Embryonic facial prominence (tissue), 1 donor: ENCODE data around the gene SUPT20HL1.
"Not testable (repeated sequence)": the region's sequence is repeated elsewhere in the genome, so short reads cannot be mapped to it uniquely, and the experiment has no call there.

Source experiments
- DNase-seq: peaks from one replicate; pipeline ENCODE4 v3.0.0-alpha.2; 2016; ENCODE audit errors: extremely low spot score

SUPT20HL1 gene

DNA sequence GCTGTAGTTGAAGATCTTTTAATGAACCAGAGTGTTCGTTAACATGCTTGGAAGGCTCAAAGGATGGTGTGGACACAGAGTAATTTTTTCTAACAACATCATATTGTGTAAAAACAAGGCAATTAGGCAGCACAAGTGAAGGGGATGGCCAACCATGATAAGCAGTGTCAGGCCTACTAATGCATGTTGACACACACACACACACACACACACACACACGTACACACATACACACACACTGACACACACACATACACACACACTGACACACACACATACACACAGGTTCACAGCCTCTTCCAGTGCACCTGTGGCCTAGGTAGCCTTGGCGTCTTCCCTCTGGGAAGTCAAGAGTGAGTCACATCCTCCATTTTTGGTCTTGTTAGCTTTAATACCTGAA is at the start of gene SUPT20HL1:
TSS of gene SUPT20HL1 (plus strand) at position 368 of the 400 bp plus-strand sequence. CDS start 2,122 bp downstream, outside the sequence.
- no peak for DNase-seq

DNA sequence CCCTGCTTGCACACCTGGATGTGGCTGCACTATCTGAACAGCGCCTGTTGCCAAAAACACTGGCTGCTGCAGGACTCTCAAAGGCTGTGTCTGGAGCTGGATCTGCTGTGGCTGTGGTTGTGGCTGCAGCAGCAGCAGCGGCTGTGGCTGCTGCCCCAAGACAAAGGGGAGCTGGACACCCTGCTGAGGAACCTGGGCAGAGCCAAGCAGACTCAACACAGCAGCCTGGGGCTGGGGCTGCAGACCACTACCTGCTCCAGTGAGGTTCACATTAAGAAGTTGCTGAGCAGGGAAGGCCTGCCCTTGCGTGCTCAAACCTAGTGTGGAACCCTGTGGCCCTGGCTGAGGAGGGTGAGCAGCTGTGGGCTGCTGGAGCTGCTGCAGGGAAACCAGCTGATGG is 49.5 kb upstream of the SUPT20HL1 start:
- not testable (repeated sequence) for DNase-seq

DNA sequence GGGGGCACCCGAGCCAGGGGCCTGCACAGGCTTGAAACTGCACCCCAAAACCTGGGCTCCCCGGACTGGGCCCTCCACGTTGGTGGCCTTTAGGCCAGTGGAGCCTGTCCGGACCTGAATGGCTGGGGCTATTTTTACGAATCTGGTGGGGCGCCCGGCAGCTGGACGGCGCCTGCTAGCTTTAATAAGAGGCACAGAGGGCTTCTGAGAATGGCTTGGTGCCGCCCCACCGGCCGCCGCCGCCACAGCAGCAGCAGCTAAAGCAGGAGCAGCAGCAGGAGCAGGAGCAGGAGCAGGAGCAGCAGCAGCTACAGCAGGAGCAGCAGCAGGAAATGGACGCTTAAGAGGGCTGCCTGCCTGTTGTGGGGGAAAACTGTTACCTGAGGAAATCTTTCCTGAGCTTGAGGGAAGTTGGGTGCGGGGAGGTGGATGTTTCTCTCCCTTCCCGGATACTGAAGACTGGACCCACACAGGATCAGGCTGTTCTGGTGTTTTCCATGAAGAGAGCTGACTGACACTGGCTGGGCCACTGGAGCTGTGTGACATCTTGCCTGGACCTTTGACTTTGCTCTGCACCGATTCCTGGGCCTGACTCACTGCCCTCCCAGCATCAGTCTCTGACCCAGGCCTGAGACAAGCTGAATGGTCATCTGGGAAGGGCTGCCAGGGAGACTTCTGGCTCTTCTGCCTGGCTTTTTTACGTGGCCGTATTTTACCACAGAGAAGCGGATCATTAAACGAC is 48.8 kb upstream of the SUPT20HL1 start:
- DNase-seq: not testable (repeated sequence)

DNA sequence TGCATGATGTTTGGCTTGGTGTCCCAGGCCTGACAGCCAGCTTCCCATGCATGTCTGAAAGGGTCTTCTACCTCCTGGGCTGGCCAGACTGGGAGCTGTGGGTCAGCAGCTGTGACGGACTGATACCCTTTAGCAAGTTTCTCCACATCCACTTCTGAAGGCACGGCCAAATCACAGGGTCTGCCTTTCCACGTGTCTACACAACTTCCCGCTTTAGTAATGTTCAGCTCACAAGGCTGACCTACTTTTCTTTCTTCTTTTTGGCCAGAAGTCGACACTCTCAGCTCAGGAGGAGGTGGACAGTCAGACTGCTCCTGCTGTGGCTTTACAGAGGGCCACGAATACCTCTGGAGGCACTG is 48.2 kb upstream of the SUPT20HL1 start:
- not testable (repeated sequence) for DNase-seq

DNA sequence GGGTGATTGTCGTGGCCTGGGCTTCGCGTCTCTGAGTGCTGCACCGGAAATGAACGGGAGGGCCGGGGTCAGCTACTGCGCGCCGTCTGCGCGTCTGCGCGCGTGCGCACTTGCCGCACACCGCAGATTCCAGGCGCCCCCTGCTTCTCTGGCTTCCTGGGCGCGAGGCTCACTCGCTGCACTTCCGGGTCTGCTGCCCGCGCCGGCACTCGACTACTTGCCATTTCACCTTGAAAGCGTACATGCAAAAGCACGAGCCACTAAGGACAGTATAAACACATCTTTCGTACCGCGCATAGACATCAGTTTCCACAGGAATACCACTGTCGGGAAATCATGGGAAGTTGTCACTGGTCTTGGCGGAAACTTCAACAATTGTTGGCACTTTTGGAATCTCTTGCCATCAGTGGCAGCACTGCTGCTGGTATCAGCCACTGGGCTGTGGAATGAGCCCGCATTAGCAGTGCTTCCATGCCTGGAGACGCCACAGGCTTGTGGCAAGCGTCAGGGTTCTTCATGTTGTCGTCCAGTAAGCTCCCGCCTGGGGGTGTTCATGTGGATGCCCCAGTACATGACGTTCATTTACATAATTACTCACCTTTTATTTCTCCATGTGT is 46.3 kb upstream of the SUPT20HL1 start, which contains the start of gene SUPT20HL2:
TSS of gene SUPT20HL2 (minus strand) at position 51 of the 617 bp plus-strand sequence. CDS start 754 bp downstream, outside the sequence.
- DNase-seq: no peak

DNA sequence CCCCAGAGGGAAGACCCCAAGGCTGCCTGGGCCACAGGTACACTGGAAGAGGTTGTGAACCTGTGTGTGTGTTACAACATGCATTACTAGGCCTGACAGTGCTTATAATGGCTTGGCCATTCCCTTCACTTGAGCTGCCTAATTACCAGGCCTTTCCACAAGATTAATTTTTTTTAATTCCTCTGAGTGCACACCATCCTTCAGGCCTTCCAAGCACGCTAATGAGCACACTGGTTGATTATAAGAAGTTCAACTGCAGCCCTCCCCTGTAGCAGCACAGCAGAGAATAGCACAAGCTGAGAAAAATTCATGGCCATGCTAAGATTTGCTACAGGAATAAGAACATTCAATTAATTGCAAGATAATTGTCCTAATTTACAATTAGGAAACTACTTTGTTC is 44.3 kb upstream of the SUPT20HL1 start:
- DNase-seq: no peak

DNA sequence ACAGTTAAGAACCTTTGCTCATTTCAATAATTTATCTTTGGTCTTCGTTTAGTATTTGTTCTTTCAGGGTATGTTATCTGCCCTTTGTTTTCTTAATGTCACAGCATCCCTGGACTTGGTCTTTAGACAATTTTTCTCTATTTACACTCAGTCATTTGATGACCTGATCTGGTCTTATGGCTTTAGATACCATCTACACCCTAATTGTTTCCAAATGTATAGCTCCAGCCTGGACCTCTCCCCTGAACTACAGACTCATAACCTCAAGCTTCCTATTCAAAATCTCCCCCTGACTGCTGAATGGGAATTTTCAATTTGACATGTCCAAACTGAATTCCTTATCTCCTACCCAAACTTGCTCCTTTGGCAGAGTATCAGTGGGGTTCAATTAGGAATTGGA is 42.9 kb upstream of the SUPT20HL1 start:
- no peak for DNase-seq

DNA sequence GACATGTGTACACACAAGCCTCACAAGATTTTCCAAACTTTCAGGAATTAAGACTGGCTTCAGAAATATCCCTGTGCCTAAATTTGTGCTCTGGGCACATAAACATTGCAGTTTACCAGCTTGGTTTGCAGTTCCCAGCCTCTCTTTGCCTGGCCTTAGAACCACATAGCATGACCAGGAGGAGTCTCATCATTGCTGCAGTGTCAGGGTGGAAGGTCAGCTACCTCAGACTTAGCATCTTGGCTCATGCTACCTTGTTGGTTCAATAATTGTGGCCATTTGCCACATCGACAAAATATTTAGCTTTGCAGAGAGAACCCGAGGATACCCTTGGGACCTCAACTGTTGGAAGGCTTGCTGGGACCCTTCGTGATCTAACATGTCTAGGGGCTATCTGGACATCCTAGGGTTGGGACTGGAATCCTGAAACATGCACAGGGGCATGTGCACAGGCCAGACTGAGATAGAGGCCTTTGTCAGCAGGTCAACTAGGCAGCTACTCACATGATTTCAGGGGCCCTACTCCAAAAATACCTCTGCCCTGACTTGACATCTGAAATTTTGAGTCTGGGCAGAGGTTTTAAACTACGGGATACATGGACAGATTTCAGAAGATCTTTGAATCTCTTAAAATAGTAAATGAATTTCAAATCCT is 38.6 kb upstream of the SUPT20HL1 start:
- no peak for DNase-seq

DNA sequence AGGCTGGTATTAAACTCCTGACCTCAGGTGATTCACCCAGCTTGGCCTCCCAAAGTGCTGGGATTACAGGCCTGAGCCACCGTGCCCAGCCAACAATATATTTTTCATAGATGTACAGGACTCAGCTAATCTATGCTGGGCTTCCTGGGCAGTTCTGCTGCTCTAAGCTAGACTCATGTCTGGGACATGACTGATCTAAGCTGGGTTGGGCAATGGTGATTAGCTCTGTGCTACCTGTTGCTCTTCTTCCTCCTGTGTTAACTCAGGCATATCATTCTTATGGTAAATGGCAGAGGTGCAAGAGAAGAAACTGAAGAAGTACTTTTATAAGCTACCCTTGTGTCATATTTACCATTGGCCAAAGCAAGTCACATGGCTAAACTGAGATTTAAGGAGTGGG is 35.2 kb upstream of the SUPT20HL1 start:
- DNase-seq: no peak

DNA sequence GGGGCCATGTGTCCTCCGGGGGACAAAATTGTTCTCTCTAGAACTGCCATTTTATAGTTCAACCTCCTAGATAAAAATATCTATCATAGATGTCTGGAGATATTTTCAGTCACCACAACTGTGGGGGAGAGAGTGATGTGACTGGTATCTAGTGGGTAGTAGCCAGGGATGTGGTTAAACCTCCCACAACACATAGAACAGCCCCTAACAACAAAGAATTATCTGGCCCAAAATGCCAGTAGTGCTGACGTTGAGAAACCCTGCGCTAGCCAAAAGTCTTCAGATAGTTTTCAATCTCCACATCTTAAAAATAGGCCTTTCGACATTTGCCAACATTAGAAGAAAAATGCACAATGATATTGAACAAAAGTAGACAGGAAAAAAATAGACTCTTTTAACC is 27.6 kb upstream of the SUPT20HL1 start:
- no peak for DNase-seq

DNA sequence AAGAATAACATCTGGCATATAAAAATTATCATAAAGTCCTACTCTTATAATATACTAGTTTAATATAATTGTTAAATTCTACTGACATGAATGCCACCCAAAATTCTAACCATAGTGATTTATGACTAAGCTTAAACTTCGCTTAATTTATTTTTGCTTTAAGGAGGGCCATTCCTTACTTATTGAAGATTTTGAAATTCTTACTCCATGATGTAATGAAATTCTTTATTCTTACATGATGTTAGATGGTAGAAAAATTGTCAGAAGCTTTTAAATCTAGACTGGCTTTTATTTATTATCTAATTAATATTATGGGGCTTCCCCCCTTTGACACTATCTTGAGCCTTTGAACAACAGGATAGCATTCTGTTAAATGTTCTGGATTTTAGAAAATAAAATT is 27.1 kb upstream of the SUPT20HL1 start:
- no peak for DNase-seq

DNA sequence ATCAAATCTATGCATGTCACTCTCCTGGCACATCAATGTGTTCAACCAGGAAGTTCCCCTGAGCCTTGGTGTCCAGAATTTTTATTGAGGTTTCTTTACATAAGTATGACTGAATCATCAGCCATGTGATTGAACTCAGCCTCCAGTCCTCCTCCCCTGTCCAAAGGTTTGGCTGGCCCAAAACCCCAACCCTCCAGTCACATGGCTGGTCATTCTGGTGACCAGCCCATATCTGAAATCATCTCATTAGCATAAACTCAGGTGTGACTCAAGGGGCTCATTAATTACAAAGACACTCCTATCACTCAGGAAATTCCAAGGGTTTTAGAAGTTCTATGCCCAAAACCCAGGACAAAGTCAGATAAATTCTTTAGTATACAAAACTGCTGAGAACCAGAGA is 26.0 kb upstream of the SUPT20HL1 start:
- no peak for DNase-seq

DNA sequence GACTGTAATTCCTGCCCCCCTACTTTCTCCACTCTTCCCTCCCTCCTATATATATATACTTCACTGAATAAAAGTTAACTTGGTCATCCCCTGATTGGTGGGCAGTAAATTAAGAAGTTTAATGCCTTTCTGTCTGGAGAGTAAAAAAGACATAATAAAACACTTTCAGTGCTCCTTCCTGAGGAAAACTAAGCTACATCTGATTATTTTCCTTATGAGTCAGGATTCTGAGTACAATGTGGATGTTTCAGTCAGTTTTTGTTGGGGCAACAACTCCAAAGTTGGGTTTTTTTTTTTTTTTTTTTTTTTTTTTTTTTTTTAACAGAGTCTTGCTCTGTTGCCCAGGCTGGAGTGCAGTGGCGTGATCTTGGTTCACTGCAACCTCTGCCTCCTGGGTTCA is 24.6 kb upstream of the SUPT20HL1 start:
- no peak for DNase-seq

DNA sequence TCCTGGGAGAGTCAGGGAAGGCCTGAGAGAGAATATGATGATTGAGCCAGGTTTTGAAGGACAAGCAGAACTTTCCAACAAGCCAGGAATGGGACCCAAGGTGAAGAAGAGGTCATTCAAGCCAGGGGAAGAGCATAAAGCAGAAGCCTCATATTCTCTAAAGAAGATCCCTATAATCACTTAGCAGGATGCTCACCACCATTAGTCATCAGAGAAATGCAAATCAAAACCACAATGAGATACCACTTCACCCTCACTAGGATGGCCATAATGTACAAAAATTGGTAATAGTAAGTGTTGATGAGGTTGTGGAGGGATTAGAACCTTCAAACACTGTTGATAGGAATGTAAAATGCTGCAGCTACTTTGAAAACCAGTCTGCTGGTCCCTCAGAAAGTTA is 20.5 kb upstream of the SUPT20HL1 start:
- DNase-seq: no peak

DNA sequence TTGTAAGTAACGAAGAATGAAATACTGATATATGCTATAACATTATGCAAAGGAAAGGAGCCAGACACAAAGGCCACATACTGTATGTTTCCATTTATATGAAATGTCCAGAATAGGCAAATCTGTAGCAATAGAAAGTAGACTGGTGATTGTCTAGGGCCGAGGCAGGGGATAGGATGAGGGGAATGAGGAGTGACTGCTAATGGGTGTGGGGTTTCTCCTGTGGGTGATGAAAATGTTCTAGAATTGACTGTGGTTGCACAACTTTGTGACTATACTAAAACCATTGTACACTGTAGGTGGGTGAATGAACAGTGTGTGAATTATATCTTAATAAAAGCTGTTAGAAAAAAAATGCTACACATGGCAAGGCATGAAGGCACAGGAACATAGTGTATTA is 19.9 kb upstream of the SUPT20HL1 start:
- DNase-seq: no peak

DNA sequence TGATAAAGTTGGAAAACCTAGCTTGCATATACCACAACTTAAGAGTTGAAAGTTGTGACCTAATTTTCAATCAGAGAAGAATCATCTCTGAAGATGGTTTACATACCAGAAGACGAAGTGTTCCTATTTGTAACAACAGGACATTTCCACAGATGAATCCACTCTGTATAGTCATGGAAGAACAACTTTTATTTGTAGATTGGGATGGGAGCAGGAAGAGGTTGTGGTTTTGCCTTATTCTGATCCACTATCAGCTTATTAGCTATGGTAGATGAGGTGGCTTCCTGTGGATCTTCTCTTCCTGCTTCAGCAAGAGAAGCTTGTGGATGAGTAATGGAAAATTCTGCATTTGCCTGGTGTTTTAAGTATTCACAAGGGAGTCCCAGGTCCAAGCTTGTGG is 18.6 kb upstream of the SUPT20HL1 start:
- no peak for DNase-seq

DNA sequence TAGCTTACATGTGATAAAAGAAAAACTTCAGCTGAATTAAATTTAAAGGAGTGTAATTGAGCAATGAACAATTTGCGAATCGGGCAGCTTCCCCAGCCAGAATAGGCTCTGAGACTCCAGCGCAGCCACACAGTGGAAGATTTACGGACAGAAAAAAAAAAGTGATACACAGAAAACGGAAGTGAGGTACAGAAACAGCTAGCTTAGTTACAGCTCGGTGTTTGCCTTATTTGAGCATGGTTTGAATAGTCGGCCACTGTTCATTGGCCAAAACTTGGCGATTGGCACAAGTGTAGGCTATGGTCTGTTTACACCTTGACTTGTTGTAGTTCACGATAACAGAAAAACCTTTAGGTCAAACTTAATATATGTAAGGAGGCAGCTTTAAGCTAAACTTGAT is 16.7 kb upstream of the SUPT20HL1 start:
- DNase-seq: no peak

DNA sequence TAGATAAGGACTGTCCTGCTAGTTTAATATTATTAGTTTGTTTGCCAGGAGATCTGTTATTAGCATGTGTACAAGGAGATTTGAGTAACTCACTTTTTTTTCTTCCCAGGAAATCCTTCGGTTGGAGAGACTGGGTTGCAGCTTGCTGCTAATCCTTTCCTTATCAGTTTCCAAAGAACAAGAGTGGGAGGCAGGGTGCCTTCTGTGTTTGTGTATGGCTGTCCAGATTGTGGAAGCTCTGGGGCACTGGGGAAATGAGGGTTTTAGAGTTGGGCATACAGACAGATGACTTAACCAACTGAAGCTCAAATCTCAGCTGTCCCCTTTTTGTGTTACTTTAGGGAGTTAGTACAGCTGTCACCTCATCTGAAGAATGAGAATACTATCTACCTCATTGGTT is 12.6 kb upstream of the SUPT20HL1 start:
- DNase-seq: no peak

DNA sequence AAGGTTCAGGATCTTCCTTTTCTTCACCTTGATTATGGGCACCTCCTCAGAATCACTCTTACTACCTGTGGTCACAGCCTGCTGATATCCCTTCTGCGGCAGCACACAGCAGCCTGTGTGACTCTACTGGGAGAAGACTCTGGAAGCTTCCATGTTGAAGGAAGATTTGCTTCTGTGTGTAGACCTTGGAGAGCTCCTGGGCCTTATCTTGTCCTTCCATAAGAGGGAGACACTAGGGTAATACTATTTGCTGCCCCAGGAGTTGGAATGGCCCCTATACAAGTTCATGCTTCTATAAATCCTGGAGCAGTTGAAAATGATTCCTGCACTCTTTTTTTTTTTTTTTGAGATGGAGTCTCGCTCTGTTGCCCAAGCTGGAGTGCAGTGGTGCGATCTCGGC is 10.2 kb upstream of the SUPT20HL1 start:
- no peak for DNase-seq

DNA sequence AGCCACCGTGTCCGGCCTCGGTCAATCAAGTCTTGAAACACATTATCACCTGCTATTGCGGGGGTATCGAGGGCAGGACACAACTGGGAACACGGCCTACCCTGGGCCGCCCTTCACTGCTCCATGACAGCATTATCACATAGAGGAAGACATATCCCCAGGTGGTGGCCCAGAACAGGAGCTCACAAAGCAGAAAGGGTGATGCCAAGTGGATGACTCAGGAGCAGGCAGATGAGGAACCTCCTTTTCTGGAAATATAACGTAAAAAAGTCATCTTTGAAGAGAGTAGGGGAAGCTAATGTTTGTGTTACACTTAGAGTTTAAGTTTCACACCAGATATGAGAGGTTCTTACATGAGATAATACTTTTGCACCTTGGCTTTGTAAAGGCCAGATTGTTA is 5.3 kb upstream of the SUPT20HL1 start:
- no peak for DNase-seq

DNA sequence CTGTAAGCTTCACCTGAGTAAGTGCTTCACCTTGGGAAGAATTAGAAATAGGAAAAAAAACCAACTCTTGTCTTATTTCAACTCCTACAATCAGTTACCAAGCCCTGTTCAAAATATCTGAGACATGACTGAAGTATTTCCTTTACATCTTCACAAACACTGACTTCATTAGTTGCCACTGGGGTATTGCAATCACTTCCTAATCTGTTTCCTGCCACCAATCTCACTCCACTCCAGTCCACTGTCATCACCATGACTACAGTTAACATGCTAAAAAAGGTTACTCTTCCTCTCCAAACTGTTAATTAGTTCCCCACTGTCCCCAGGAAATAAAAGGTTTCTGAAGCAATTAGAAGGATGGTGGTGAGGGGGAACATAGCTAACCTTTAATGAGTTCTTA is 3.3 kb upstream of the SUPT20HL1 start:
- no peak for DNase-seq

DNA sequence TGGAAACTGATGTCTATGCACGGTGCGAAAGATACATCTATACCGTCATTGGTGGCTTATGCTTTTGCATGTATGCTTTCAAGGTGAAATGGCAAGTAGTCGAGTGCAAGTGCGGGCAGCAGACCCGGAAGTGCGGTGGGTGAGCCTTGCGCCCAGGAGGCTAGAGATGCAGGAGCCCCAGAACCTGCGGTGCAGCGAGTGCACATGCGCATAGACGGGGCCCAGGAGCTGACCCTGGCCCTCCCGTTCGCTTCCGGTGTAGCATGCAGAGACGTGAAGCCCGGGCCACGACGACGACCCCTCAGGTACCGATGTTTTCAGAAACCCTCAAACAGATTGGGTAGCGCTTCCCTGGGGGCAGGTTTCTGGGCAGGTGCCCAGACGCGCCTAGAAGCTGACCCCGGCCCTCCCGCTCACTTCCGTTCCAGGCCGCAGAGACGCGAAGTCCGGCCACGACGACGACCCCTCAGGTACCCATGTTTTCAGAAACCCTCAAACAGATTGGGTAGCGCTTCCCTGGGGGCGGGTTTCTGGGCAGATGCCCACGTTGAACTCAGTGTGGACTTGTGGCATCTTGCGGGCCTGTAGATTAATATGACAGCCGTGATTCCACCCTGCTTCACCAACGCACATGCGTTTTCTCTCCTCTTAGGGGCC is 1.8 kb downstream of the SUPT20HL1 start:
- not testable (repeated sequence) for DNase-seq
